ENCODE data around the gene SHF.
"Not testable (repeated sequence)": the region's sequence is repeated elsewhere in the genome, so short reads cannot be mapped to it uniquely, and the experiment has no call there.

SHF gene

DNA sequence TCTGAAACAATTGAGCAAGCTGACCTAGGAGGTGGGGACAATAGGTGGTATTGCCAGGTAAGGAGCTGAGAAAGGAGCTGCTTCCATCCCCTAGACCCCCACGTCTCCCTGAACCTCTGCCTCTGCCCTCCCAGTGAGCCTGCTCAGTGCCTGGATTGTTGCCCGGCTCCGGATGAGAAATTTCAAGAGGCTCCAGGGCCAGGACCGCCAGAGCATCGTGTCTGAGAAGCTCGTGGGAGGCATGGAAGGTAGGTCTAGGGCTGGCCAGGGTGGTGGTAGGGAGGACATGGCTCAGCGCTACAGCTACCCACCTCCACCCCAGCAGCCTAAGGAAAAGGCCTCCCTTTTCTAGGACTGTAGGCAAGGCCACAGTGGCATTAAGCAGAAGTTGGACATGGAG lies 44.7 kb downstream of the SHF start:
- no peak for DNase-seq

GRCh38 chr15:45141386-45141785 lies 46.4 kb downstream of the SHF start:
- no peak for DNase-seq

- no peak for DNase-seq
Measured at GRCh38 chr15:45140557-45141250, 47.1 kb downstream of the SHF start.

DNA sequence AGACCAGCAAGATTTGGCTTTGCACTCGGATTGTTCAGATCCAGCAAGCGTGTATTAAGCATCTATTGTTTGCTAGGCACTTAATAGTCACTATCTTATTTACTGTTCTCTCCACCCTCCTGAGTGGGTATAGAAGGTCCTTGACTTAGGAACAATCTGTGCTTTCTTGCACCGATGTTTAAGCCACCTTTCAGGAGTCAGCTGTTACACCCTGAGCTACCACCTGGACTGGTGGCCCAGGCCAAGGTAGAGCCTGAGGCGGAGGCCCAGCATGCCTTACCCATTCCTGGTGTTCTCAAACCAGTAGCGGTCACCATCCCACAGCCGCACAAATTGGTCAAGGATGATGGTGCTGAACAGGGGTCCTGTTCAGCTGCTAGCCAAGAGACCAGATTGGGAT lies 48.0 kb downstream of the SHF start:
- no peak for DNase-seq

GRCh38 chr15:45138814-45139765 lies 48.7 kb downstream of the SHF start:
- no peak for DNase-seq

- DNase-seq, result no peak
Measured at GRCh38 chr15:45137703-45138102, 50.1 kb downstream of the SHF start.

- no peak for DNase-seq
Measured at GRCh38 chr15:45136378-45136764, 51.4 kb downstream of the SHF start.

- DNase-seq, result not testable (repeated sequence)
Measured at GRCh38 chr15:45135705-45136377, 51.9 kb downstream of the SHF start.

GRCh38 chr15:45134682-45135604 lies 52.8 kb downstream of the SHF start:
- DNase-seq, result peak in 1 of 5 donors; percentile 23

DNA sequence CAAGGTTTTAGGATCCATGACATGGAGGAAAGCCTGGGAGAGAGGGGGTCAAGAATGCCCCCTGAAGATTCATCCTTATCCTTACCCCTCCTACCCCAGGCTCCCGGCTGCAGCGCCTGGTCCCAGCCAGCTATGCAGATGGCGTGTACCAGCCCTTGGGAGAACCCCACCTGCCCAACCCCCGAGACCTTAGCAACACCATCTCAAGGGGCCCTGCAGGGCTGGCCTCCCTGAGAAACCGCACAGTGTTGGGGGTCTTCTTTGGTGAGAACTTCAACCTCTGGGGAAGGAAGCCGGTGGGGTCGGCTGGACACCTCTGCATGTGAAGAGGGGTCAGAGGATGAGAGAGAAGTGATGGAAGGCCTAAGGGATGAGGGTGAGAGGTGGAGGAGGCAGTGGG lies 53.7 kb downstream of the SHF start:
- DNase-seq, result no peak

DNA sequence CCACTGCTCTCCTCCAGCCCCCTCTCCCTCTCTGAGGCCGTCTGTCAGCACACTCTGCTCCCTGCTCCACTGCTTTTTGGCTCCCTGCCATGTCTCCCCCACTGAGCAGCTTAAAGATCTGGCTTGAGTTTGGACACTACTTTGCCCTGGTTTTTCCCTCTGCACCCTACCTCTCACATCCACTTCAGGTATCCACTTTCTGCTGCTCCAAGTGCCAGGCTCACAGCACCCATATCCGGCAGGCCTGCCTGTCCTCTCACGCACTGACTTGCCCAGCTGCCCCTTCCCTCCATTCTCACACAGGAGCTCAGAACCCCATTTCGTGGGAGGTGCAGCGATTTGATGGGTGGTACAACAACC lies 54.2 kb downstream of the SHF start:
- DNase-seq, result no peak

DNA sequence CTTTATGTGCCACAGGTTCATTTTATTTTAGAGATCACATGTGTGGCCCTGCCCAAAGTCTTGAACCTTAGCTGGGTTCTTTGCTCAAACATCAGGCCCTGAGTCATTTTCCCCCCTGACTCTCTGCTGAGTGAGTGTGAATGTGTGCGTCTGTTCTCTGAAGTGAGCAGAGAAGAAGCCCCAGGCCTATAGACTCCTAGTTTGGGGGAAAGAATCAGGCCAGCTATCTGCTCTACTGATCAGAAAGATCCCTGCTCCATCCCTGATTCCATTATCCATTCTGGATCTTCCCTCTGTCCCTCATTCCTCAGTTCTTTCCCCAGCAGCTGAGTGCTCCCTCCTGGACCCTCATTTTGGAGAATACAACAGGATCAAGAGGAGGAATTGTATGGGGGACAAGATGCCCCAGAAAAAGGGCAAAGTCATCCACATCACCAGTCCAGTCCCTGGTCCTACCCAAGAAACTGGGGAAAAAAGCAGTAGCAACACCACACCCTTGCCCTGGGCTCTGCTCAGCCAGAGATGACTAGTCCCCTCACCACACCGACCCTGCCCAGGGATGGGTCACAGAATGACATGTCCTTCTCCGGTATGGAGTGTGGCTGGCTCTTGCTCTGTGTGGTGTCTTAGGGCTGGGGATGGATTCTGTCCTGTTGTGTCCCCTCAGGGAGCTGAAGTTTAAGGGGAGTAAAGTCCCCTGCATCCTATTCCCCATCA lies 54.8 kb downstream of the SHF start:
- DNase-seq, result no peak

DNA sequence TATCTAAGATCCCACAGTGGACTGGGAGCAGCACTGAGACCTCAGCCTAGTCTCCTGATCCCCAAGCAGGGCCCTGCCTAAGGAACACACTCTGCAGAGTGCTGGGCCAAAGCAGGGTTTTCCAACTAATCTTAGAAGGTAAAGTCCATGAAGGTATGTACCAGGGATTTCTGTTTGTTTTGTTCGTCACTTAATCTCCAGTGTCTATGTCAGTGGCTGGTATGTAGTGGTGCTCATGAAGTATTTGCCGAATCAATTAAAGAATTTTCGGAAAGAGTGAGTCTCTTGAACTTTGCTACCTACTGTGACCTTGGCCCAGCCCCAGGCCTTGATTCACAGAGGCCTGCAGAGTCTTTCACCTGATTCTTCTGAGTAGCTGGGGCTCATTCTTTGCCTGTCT lies 56.3 kb downstream of the SHF start:
- DNase-seq, result no peak

DNA sequence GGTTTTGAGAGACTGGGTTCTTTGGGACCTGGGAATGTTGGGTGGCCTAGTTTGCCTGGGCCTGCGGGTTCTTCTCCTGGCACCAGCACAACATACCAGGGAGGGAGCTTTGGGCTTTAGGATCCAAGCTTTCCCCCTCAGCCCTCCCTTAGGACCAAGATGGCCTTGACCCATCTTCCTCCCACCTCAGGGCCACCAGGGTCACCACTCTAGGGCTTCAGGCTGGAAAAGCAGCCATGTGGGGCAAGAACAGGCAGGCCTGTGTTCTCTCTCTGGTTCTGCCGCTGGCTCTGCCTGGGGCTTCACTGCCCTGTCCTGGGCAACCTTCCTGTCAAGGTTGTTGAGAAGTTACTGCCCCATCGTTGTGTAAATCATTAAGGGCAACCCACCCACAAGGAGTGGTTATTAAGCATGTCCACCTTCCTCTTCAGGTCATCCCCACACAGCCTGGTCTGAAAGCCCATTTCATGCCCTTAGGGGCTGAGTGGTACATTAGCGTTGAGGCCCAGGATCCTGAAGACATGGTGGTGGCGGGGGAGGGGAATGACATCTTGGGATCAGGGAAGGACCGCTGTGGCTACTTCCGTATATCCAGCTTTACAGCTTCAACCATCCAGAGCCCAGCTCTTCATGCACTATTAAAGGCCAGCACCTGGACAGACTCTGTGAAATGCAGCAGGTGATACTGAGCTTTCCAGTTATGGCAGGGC lies 57.3 kb downstream of the SHF start:
- no peak for DNase-seq

- peak in 1 of 5 donors; percentile 12 for DNase-seq
Measured at GRCh38 chr15:45129651-45130129, 58.1 kb downstream of the SHF start, which contains the start of the genes DUOX1 and DUOXA1. Gene DUOX1, plus strand, starts transcription at chr15:45129994. Its CDS starts 1,973 bp downstream, at chr15:45131967. Gene DUOXA1, minus strand, starts transcription at chr15:45129879. Its CDS starts 6,865 bp downstream, at chr15:45123014.

- no peak for DNase-seq
Measured at GRCh38 chr15:45128971-45129639, 58.7 kb downstream of the SHF start.

DNA sequence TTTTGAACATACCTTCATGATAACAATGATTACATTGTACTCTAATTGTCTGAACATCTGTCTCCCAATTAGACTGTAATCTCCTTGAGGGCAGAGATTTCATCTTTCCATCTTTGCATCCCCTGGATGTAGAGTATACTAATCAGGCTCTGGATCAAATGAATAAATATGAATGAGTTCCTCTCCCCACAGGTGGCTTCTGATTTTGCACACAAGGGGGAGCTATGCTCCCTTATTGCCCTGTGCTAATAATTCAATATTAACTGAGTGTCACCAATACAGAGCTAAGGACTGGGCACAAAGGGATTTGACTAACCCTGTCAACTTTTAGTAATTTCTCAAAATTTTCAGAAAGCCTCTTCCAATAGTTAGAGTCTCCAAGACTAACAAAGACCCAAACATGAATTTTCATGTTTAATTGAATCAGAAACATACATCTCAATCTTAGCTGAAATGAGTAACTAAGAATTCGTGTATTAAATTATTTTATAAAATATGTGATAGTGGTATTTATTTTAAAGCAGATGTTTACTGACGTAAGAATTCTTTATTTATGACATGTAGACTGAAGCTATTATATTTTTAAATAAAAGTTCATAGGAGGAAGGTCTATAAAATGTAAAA lies 61.1 kb downstream of the SHF start:
- peak in 1 of 5 donors; percentile 42 for DNase-seq

- DNase-seq, result no peak
Measured at GRCh38 chr15:45123397-45123796, 64.4 kb downstream of the SHF start.

- DNase-seq, result no peak
Measured at GRCh38 chr15:45122719-45123118, 65.0 kb downstream of the SHF start.

Data from T-helper 1 cell (primary cell).